Motor neuron (in vitro differentiated cells): ENCODE results near the gene LRRC8E. TPM values are rescaled to one million over a fixed set of nuclear protein-coding genes. Genes with fewer than 3 reads are reported as not detected.
A peak's percentile ranks its signal among the peaks of the same experiment; 100 is the strongest.

Experiments
- ATAC-seq, 8 experiments: fragments of 200-7000 bp; cut with Tn5 transposase; replicated peaks in 6 of 8; 2 replicates each; pipeline ENCODE4 v1.8.0; 2021; ENCODE audit warnings: mild to moderate bottlenecking in 8 of 8, moderate library complexity in 8 of 8
- H3K27ac ChIP-seq, 2 donors: fragments of 250-450 bp; sonication (Bioruptor Pico); 2 replicates each; pipeline ENCODE4 v1.9.0; 2021; ENCODE audit warnings: antibody characterized with exemption in 2 of 2, mild to moderate bottlenecking in 2 of 2, moderate library complexity in 1 of 2
- H3K4me1 ChIP-seq, 2 donors: fragments of 250-450 bp; sonication (Bioruptor Pico); replicated peaks in 1 of 2; 2 replicates each; pipeline ENCODE4 v1.6.1; 2021; ENCODE audit warnings: antibody characterized with exemption in 2 of 2, mild to moderate bottlenecking in 2 of 2, moderate library complexity in 1 of 2
- H3K4me3 ChIP-seq, 5 donors: fragments of 250-450 bp; sonication (Bioruptor Pico); 2 replicates each; pipeline ENCODE4 v1.9.0; 2021; ENCODE audit warnings: antibody characterized with exemption in 5 of 5, mild to moderate bottlenecking in 5 of 5, moderate library complexity in 4 of 5
- WGBS, 10 experiments: fragments of 450-650 bp; shearing (Covaris generic); methylation state at CpG; one replicate each; pipeline ENCODE4 v1.0.0; 2022; 5-methylcytosine and 5-hydroxymethylcytosine counted together
- in situ Hi-C, 9 experiments: fragments of 400-800 bp; cut with MboI; loops; one replicate each; pipeline ENCODE4 v1.15.0; 2021; ENCODE audit warnings: low sequenced_read_pairs in 9 of 9, low pct_unique_long_range_greater_than_20kb in 2 of 9; ENCODE audit not compliant: unreplicated experiment in 9 of 9
- total RNA-seq, 8 experiments: library from RNA; unstranded; fragments of 300-600 nt; gene quantifications; 2 replicates each; pipeline versions ENCODE4 v1.2.3 to v1.2.4, GENCODE V29; 2022

Gene LRRC8E
- 1 to 10 TPM in 4 of 8 experiments, under 1 TPM in 3, not detected in 1; 0.16 to 3.1 (median 1.4) TPM for total RNA-seq

DNA sequence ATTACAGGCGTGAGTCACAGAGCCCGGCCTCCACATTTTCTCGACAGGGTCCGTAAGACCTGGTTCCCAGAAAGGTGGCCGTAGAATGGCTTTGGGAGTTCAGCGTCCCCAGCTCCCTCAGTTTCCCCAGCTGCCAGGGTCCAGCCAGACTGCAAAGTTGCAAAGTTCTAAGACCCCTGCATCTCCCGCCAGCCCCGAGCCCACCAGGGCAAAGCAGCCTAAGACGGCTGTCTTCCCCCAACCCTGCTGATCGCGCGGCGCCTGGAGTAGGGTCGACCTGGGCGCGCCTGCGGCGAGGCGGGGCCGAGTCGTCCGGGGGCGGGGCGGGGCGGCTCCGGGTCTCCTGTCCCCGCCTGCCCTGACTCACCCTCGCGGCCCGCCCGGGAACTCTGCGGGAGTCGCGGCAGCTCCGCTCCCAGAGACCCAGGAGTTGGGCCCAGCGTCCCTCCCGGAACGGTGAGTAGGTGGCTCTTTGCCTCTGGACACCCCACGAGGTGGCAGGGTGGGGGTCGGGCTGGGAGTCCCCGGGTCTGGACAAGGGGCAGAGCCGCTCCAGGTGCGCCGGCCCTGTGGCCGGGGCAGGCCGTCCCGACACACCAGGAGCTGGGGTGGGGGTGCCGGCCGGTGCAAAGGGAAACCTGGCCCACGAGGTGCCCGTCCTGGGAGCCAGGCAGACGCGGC, at the start of gene LRRC8E:
Gene LRRC8E (plus strand): TSS at position 366 of the 681 bp plus-strand sequence. CDS start 7,094 bp downstream, outside the sequence.
- no peak within 1 kb of the TSS for H3K27ac ChIP-seq
- WGBS, 10 experiments, result 20 to 77% (median 39%) methylated on average over 1 to 5 of the region's 53 CpGs; no CpG with 5 or more reads in 6 of the 10 experiments
- H3K4me1 ChIP-seq, result peaks cover 0 to 6% of the 10 kb centered on the region in 2 donors
- in situ Hi-C loops, result no loop called here
- ATAC-seq, result peak; percentile 86 to 99 (median 93)
- no peak within 1 kb of the TSS for H3K4me3 ChIP-seq

DNA sequence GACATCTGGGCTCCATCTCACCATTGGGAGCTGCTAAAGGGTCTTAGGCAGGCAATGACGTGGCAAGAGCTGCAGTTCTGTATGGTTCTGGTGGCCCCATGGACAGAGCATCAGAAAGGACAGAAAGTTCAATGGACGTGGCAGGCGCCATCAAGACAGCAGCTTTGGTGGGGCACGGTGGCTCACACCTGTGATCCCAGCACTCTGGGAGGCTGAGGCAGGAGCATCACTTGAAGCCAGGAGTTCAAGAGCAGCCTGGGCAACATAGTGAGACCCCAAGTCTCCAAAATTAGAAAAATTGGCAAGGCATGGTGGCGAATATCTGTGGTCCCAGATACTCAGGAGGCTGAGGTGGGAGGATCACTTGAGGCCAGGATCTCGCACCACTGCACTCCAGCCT, 48.8 kb upstream of the LRRC8E start:
- no peak overlapping the region for H3K27ac ChIP-seq
- no peak for ATAC-seq
- H3K4me1 ChIP-seq, result no peaks in the 10 kb centered on the region
- H3K4me3 ChIP-seq, result no peak overlapping the region
- 40 to 100% (median 76%) methylated on average over 1 to 5 of the region's 6 CpGs; no CpG with 5 or more reads in 4 of the 10 experiments for WGBS, 10 experiments
- in situ Hi-C loops, result no loop called here

DNA sequence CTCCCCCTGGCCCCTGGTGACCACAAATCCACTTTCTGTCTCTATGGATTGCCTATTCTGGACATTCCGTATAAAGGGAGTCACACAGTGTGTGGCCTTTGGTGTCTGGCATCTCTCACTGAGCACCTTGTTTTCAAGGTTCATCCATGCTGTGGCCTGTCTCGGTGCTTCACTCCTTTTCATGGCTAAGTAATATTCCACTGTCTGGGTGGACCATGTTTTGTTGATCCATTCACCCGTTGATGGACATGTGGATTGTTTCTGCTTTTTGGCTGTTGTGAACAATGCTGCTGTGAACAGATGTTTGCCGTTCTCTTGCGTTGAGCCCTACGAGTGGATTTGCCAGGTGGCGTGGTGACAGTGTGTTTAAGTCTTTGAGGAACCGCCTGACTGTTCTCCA, 47.7 kb upstream of the LRRC8E start:
- in situ Hi-C loops, result no loop called here
- H3K4me3 ChIP-seq, result no peak overlapping the region
- ATAC-seq, result no peak
- no peak overlapping the region for H3K27ac ChIP-seq
- H3K4me1 ChIP-seq, result no peaks in the 10 kb centered on the region
- 27 to 94% (median 82%) methylated on average over 1 to 8 of the region's 8 CpGs; no CpG with 5 or more reads in 2 of the 10 experiments for WGBS, 10 experiments

DNA sequence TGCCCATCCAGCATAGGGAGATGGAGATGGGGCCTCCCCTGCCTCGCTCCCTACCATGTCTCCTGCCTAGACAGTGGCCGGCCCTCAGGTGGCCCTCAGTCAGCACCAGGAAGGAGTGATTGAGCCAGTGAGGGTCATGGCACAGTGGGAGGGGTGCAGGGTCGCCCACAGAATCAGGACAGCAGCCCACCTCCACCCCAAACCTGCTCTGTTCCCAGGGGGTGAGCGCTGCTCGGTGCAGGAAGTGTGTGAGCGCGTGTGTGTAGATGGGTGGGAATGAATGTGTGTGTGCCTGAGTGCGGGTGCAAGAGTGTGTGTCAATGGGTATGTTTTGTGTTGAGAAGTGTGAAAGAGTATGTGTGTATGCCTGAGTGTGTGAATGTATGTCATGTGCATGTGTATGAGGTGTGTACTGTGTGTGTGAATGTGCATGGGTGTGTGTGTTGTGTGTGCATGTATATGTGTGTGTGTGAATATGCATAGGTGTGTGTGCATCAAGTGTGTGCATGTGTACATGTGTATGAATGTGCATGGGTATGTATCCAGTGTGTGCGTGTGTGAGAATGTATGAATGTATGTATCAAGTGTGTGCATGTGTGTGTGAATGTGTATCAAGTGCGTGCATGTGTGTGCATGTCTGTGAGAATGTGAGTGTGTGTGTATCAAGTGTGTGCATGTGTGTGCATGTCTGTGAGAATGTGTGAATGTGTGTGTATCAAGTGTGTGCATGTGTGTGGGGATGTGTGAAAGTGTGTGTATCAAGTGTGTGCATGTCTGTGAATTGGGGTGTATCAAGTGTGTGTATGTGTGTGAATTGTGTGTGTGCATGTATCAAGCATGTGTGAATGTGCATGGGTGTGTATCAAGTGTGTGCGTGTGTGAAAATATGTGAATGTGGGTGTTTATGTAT, 46.3 kb upstream of the LRRC8E start:
- in situ Hi-C loops, result no loop called here
- Histone ChIP-seq H3K27ac (no peak overlapping the region), H3K4me3 (no peak overlapping the region), H3K4me1 (no peaks in the 10 kb centered on the region)
- 75 to 100% (median 89%) methylated on average over 1 to 7 of the region's 11 CpGs; no CpG with 5 or more reads in 2 of the 10 experiments for WGBS, 10 experiments
- ATAC-seq, result peak in 1 of 8 experiments; percentile 14

DNA sequence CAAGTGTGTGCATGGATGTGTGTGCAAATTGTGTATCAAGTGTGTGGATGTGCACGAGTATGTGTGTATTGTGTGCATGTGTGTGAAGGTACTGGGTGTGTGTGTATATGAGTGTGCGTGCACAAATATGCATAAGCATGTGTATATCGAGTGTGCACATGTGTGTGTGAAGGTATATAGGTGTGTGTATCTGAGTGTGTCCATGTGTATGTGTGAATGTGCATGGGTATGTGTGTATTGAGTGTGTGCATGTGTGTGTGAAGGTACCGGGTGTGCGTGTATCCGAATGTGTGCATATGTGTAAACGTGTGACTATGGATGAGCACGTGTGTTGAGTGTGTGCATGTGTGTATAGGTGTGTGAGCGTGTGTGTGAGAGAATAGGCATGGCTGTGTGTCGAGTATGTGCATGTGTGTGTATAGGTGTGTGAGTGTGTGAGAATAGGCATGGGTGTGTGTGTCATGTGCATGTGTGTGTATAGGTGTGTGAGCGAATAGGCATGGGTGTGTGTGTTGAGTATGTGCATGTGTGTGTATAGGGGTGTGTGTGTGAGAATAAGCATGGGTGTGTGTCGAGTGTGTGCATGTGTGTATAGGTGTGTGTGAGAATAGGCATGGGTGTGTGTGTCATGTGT, 45.5 kb upstream of the LRRC8E start:
- no peak overlapping the region for H3K27ac ChIP-seq
- no peak overlapping the region for H3K4me3 ChIP-seq
- 67 to 100% (median 84%) methylated on average over 1 to 9 of the region's 12 CpGs; no CpG with 5 or more reads in 2 of the 10 experiments for WGBS, 10 experiments
- in situ Hi-C loops, result no loop called here
- no peaks in the 10 kb centered on the region for H3K4me1 ChIP-seq
- no peak for ATAC-seq

DNA sequence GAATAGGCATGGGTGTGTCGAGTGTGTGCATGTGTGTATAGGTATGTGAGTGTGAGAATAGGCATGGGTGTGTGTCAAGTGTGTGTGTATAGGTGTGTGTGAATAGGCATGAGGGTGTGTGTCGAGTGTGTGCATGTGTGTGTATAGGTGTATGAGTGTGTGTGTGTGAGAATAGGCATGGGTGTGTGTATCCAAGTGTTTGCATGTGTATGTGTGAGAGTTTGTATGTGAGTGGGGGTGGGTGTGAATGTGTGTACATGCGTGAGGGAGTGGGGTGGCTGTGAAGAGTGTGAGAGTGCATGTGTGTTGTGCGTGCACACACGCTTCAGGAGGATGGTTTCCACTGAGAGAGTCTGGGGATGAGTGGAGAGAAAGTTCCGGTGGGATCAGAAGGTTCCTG, 44.8 kb upstream of the LRRC8E start:
- 73 to 100% (median 93%) methylated on average over 1 to 5 of the region's 6 CpGs; no CpG with 5 or more reads in 3 of the 10 experiments for WGBS, 10 experiments
- no peak overlapping the region for H3K27ac ChIP-seq
- ATAC-seq, result no peak
- in situ Hi-C loops, result no loop called here
- no peak overlapping the region for H3K4me3 ChIP-seq
- no peaks in the 10 kb centered on the region for H3K4me1 ChIP-seq

DNA sequence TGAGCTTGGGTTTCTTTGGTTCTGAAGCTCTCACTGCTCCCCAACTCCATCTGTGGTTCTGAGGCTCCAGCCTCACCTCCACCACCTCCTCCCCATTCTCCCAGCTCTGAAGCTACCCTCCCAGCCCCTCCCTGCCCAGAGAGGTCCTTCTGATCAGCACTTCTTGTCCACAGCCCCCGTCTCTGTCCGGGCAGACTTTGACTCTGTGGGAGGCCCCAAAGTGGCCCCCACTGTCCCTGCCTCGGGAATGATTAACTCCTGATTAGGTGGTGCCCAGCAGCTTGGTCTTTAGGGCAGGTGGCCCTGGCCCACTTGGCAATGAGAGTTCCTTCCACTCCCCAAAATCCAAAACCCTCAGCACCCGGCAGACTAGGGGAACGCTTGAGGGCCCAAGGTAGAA, 43.9 kb upstream of the LRRC8E start:
- WGBS, 10 experiments, result 47% methylated on average over 3 of the region's 5 CpGs; no CpG with 5 or more reads in 9 of the 10 experiments
- Histone ChIP-seq H3K4me3 (no peak overlapping the region), H3K27ac (no peak overlapping the region), H3K4me1 (no peaks in the 10 kb centered on the region)
- in situ Hi-C loops, result no loop called here
- ATAC-seq, result no peak

DNA sequence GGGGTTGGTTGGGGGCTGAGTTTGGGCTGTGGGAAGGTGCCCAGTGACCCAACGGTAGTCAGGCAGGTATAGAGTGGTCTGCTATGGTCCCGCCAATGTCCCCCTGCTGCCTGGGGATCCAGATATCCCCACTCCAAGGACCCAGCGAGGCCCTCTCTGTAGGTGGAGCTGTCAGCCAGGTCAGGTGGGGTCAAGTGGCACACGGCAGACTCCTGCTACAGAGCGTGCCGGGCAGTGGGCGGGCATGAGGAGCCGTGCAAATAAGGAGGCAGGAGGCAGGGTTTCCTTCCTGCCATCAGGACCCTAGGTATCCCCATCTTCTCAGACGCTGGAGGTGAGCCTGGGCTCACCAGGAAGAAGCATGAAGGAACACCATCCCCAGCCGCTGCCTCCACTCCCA, 43.4 kb upstream of the LRRC8E start:
- no peak overlapping the region for H3K4me3 ChIP-seq
- no peak overlapping the region for H3K27ac ChIP-seq
- ATAC-seq, result no peak
- 64 to 82% methylated on average over 2 to 3 of the region's 10 CpGs; no CpG with 5 or more reads in 8 of the 10 experiments for WGBS, 10 experiments
- peaks cover 0 to 2% of the 10 kb centered on the region in 2 donors for H3K4me1 ChIP-seq
- in situ Hi-C loops, result no loop called here

DNA sequence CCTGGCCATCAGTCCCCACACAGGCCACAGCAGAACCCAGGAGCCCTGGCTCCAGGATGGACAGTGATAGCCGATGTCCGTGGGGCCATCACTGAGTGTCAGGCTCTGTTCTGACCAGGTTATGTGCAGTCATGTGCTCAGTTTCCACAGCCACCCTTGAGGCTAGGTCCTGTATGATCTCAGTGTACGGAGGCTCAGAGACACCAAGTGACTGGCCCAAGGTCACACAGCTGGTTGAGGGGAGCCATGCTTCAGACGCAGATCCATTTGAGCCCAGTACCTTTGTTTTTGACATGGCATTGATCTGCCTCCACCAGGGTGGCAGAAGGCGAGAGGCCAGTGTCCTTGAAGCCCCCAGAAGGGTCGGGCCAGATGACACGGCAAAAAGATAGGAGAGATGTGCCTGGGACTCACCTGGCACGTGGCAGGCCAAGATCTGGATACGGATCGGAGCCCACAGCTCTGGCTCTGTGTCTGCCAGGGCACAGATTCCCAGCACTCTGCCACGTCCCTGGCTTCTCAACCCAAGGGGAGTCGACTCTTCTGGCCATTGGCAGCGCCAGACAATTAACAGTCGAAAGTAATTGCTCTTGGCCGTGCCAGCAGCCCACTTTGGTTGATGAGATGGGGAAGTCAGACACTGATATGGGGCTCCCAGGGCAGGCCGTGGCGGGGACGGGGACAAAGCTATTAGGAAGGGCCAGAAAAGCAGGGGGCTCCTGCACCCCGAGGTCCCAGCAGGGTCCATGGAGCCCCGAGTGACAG, 42.7 kb upstream of the LRRC8E start:
- 40 to 90% (median 80%) methylated on average over 1 to 7 of the region's 20 CpGs; no CpG with 5 or more reads in 3 of the 10 experiments for whole genome bisulfite sequencing, 10 experiments
- Histone ChIP-seq H3K4me1 (peaks cover 2 to 5% of the 10 kb centered on the region in 2 donors), H3K27ac (no peak overlapping the region), H3K4me3 (no peak overlapping the region)
- no peak for ATAC-seq
- in situ Hi-C loops, result no loop called here

DNA sequence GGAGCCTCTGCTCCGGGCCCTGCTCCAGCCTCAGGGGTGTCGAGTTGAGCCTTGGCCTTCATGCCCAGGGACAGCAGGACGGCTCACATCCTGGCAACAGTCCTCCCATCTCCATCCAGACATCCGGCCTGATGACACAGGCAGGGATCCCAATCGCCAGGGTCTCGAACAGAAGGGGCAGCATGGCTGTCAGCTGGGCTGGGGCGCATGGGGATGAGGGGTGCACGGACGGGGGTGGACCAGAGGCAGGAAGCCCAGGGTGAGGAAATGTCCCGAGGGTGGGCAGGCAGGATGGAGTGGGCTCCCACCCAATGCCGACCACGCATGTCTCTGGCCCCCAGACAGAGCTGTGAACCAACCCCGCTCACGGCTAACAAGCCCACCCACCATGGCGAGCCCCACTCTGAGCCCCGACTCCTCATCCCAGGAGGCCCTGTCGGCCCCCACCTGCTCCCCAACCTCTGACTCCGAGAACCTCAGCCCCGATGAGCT, 42.1 kb upstream of the LRRC8E start:
- Histone ChIP-seq H3K4me1 (peaks cover 3 to 7% of the 10 kb centered on the region in 2 donors), H3K27ac (no peak overlapping the region), H3K4me3 (no peak overlapping the region)
- no peak for ATAC-seq
- 40% methylated on average over 1 of the region's 19 CpGs; no CpG with 5 or more reads in 9 of the 10 experiments for WGBS, 10 experiments
- in situ Hi-C loops, result no loop called here

DNA sequence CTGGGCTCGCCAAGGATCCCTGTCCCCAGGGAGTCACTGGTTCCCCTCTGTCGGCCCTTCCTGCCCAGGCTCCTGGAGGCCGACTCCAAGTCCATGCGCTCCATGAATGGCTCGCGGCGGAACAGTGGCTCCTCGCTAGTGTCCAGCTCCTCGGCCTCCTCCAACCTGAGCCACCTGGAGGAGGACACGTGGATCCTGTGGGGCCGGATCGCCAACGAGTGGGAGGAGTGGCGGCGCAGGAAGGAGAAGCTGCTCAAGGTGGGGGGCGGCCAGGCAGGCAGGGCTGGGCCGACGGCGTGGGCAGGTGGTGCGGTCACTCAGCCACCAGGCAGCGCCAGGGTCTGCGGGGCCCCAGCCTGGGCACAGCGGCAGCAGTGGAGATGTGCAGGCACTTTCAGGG, 40.6 kb upstream of the LRRC8E start:
- ATAC-seq, result no peak
- no peak overlapping the region for H3K27ac ChIP-seq
- 79 to 100% (median 88%) methylated on average over 1 to 13 of the region's 23 CpGs; no CpG with 5 or more reads in 6 of the 10 experiments for WGBS, 10 experiments
- in situ Hi-C loops, result no loop called here
- H3K4me3 ChIP-seq, result no peak overlapping the region
- H3K4me1 ChIP-seq, result peaks cover 6 to 12% of the 10 kb centered on the region in 2 donors

DNA sequence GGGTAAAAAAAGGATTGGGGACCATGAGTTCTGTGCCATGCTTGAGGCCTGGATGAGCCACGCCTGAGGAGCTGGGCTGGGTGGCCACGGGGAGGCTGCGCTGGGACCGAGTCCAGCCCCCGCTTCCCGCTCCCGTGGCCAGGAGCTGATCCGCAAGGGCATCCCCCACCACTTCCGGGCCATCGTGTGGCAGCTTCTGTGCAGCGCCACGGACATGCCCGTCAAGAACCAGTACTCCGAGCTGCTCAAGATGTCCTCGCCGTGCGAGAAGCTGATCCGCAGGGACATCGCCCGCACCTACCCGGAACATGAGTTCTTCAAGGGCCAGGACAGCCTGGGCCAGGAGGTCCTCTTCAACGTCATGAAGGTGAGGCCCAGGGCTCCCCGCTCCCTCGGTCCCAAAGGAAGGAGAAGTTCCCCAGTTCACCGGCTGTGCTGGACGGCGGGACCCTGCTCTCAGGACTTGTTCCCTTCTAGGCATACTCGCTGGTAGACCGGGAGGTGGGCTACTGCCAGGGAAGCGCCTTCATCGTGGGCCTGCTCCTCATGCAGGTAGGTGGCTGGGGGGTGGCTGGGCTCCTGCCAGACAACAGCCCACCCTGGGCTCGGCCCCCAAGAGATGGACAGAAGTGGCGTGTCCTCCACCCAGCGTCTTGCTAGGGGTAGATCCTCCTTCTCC, 39.4 kb upstream of the LRRC8E start:
- in situ Hi-C loops, result no loop called here
- ATAC-seq, result no peak
- 75 to 100% (median 86%) methylated on average over 1 to 22 of the region's 34 CpGs; no CpG with 5 or more reads in 6 of the 10 experiments for WGBS, 10 experiments
- Histone ChIP-seq H3K4me1 (peaks cover 12 to 23% of the 10 kb centered on the region in 2 donors), H3K27ac (no peak overlapping the region), H3K4me3 (no peak overlapping the region)
